ENCODE data around the gene EML4.
"Not testable (repeated sequence)": the region's sequence is repeated elsewhere in the genome, so short reads cannot be mapped to it uniquely, and the experiment has no call there.

Gene EML4

DNA sequence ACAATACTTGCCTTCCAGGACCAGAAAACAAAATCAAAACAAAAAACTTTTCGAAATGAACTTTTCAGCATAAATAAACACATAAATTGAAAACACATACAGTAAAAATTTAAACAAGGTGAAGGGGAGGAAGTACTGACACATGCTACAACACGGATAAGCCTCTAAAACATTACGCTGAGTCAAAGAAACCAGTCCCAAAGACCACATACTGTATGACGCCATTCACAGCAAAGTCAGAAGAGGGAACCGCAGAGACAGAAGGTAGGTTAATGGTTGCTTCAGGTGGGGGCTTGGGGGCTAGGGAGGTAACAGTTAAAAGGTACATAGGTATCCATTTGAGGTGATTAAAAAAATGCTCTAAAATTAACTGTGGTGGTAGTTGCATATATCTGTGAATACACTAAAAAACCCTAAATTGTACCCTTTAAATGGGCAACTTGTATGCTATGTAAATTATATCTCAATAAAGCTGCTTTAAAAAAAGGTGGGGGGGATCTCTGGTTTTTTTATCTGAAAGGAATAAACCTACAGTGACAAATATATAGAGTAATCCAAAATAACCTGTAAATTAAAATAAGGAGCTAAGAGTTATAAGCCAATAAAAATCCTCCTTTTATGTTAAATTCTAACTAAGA, 184.8 kb downstream of the EML4 start:
- DNase-seq (ENCODE audit: low read depth): no peak

DNA sequence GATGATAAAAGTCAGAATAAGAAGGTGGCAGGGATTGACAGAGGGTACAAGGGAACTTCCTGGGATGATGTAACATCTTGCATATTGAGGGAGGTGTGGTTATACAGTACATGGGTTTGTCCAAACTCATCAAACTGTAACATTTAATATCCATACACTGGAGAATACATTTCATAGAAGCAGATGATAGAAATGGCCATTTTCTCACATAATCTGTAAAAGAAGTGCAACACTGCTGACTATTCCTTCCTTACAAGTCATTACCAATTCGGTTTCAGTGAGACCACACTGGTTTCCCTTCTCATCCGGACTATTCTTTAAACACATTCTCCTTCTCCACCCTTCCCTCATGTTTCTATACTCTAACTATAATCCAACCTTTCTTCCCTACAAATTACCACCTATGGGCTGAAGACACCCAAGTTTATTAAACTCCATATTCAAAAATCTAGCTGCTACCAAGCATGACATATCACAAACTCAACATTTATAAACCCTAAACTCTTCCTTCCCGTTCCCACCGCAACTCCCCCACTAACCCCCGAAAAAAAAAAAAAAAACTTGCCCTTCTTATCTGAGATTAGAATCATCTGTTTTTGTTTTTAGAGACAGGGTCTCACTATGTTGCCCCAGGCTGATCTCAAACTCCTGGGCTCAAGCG, 190.3 kb downstream of the EML4 start:
- DNase-seq (ENCODE audit: low read depth): no peak

DNA sequence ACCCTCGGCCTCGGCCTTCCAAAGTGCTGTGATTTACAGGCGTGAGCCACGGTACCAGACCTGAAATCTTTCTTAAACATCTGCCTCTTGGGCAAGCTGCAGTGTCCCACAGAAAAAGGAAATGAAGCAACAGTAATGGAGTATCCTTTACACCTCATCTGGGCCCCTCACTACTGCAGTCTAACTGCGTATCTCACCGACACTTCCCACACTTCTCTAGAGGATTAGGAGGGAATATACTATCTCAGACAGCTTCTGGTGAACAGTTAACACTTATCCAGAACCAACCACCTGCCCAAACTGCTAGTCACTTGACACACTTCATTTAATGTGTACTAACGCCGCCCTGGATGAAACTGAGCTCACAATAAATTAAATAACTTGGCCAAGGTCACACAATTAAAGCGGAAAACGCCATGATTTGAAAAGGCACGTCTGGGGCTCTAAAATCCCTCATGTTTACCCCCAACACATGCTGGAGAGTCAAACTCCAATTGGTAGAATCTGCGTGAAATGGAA, 190.9 kb downstream of the EML4 start:
- no peak for DNase-seq (ENCODE audit: low read depth)

DNA sequence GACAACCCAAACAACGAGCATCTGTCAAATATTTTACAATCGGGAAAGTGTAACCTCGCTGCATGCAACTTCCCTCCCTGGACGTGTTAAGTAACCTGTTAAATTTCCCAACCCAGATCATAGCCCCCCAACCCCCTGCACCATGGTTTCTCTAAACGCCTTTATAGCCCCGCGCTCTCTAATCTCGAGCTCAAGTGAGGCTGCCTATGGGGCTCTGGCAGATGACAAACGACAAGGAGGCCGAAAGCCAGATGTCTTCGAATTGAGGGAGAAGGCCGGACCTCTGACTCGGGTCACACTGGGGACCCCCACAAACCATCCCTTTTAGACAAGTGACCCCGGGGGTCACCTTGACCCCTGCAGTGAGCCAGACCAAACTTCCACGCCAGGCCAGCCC, 191.3 kb downstream of the EML4 start:
- no peak for DNase-seq (ENCODE audit: low read depth)

DNA sequence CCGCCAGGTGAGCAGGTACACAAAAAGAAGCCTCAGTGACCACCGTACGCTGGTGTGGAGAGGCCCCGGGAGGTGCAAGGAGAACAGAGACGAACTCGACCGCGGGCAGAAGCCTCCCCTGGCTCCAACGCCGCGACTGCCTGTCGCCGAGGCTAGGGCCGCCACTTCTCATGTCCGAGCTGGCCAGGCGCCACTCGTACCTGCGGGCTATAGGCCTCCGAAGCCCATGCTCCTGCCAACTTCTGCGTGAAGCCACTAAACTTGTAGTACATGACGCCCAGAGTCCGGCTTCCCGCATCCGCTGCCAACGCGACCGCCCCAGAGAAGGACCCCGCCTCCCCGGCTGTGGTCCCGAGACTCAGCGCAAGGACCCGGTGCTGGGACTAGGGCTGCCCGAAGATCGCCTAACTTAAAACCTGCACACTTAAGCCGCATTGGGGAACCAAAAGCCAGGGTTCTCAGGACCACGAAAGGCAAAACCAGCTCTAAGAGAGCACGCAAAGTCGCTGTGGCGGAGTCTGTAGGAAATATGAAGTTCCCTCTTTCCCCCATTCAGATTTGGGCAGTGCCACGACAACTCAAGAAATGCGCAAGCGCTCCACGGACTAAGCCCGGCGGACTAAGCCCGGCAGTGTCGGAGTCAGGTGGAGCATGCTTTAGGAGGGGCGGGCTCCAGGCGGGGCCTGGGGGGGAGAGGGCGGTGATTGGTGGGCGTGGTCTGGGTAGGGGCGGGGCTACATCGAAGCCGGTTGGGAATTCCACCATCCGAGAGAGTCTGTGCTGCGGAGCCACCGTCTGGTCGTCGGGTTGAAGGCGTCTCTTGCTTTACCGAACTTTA, 192.0 kb downstream of the EML4 start, which contains the start of gene COX7A2L:
TSS of gene COX7A2L (minus strand) at position 328 of the 838 bp plus-strand sequence. CDS start at position 272, 56 bp downstream.
- DNase-seq (ENCODE audit: low read depth): peak; percentile 95

DNA sequence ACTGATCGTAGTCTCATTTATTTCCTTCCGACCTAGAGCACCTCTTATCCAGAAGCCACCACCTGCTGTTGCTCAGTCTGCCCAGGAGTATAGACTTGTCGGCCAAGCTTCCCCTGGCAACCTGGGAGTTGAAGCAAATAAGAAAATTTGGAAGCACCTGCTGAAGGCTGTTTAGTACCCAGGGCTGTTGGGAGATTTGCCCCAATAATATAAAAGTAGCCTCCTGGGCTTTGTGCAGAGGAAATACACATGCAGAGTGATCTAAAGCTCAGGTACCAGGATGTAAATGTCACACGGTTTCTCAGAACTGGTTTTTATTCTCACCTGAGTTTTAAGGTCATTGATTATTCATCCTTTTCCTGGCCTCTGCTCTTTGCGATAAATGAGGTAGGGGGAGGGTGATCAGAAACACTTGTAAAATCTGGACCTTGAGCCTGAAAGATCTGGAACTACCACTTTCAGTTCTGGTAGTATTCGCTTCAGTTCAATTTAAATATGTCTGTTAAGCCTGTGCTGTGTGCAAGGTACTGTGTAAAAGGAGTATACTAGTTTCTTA, 192.7 kb downstream of the EML4 start:
- no peak for DNase-seq (ENCODE audit: low read depth)

DNA sequence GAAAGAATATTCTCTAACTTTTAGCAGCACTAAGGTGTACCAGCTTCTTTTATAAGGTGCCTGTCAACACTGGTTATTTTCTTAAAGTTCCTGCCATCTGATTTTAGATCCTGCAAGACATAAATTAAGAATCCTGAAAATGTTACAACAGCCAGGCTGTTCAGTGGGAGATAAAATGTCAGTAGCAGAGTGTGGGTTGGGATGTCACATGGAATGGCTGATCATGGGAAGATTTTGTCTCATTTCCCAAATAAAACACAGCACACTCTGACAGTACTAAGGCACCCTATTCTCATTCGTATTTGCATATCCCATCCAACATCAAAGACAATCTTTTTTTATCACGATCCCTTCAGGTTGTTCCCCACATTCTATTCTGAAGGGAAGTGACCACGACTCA, 194.3 kb downstream of the EML4 start:
- no peak for DNase-seq (ENCODE audit: low read depth)

DNA sequence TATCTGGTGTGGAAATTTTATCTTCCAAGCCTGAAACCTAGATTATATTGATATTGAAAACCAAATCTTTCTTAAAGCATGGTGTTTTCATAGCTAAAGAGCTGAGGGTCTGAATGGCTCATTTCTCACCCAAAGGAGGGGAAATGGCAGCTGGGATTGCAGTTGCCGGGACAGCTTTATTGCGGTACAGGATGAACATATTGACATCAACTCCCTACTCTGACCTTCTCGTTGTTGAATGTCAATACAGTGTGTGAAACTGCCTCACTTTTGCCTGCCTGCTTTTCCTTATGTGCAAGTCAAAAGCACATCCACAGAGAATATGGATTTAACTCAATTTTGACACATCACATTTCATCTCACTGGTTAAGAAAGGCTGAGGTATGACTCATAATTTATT, 195.5 kb downstream of the EML4 start:
- no peak for DNase-seq (ENCODE audit: low read depth)

DNA sequence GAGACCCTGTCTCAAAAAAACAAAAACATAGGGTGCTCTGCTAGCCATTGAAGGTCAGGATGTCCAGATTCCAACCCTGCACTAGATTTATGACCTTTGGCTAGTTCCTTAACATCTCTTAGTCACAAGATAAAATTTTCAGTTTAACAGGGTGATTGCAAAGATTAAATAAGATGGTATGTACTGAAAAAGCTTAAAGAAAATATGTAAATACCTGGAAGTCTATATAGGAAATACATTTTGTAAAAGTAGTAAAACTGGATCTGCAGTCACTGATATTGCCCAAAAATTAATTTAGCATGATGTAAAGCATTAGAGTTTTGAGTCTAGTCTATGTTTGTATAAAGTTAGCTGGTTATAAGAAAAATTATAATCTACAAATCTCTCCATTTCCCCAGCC, 197.3 kb downstream of the EML4 start:
- no peak for DNase-seq (ENCODE audit: low read depth)

DNA sequence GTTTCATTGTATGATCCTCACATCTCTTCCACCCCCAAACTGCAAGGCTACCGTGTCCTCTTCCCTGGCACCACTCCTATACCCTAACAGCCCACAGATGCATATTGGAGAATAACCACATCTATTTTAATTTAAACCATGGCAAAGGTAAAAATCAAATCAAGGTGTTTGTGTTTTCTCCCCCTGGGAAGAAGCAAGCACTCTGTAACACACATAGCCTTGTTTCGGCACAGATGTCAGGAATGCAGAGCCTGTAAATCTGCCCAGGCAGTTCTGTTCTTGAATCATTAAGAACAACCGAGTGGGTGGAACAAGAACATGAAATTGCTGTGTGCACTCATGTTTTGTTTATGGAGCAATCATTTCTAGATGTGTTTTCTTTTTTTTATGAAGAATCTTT, 198.7 kb downstream of the EML4 start:
- no peak for DNase-seq (ENCODE audit: low read depth)

DNA sequence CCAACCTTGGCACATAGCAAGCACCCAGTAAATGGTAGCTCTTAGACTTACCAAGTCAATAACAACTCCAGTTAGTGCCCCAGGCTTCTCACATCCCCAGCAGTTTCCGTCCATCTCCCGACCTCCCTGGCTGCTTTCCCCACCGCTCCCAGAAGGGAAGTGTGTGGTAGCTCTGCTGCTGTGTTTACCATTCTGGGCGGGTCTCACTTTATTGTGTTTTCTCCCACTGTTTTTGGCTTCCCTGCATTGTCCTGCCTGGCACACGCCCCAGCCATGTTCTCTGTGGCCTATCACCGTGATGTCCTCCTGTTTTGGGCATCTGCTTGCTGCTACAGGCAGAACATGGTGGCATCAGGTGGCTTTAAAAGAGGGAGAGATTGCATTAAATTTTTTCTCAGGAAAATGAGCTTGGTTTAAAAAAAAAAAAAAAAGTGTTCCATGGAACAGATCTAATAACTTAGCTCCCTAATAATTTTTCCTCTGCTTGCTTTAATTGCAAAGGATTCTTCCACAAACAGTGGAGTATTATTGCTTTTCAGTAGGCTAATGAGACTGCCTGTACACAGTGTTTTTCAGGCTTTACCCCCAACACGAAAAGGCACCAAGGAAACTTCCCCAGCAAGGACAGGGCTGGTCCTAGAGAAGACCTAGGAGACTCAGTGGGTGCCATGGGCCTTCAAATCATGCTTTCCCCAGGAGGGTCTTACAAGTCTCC, 199.8 kb downstream of the EML4 start:
- DNase-seq (ENCODE audit: low read depth): no peak

DNA sequence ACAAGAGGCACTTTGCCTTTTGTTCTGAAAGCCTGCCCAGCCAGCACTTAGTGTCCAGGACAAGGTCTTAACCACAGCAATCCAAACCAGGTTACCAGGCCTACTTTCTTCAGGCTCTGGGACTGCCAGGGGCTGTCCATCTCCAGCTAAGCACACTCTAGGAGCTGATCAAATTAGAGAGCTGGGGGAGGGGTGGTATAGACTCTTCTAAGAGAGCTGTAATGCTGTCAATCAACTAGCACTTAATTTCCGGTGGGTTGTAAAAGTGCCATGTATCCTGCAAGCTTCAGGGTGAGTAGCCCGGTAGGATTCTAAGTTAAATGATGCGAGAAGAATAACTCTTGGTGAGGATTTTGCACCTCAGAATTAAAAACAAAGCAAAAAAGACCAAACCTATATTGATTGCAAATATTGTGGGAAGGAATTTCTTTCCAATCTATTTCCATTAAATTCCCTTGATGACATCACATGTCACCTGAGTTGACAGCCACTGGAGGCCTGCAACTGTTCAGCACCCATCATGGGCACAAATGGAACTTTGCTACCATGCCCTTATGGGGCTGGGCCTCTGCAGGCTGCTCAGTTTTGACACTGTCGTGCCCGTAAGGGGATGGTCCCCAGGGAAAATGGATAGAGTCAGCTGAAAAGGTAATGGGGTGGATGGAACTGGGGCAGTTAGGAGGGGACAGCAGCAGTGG, 200.5 kb downstream of the EML4 start:
- DNase-seq (ENCODE audit: low read depth): no peak

DNA sequence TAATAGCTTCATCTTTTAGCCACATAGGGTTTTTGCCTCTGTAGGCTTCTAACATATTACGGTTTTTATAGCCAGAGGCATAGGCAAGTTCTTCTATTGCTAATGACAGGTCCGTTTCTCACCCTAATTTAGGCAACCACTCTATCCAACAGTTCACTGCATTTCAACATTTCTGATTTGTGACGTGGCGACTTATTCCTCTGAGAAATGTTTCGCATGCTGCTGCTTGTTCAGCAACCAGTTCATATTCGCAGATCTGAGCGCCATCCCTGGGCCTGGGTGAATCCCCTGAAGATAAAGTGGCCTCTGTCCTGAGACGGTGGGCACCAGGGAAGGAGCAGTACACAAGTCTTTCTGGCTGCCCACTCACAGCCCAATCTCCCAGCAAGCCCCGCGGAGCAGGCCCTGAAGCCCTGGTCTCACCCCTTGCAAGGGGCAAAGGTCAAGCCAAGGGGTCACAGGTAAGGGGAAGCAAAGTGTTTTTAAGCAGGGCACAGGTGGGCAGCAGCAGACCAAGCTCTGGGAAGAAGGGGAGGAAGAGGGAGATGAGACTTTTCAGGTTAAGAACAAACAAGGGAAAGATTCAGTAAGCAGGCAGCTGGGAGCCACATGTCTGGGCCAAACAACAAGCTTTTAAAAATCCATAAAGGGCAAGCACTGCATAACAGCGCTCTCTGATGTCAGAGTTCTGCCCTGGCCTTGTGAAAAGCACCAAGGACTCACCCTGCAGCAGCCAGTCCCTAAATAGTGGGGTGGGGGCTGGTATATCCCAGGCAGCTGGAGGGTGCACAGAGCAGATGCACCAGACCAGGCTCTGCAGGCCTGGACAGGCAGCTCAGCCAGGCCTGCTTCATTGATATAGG, 202.7 kb downstream of the EML4 start:
- DNase-seq (ENCODE audit: low read depth): no peak

DNA sequence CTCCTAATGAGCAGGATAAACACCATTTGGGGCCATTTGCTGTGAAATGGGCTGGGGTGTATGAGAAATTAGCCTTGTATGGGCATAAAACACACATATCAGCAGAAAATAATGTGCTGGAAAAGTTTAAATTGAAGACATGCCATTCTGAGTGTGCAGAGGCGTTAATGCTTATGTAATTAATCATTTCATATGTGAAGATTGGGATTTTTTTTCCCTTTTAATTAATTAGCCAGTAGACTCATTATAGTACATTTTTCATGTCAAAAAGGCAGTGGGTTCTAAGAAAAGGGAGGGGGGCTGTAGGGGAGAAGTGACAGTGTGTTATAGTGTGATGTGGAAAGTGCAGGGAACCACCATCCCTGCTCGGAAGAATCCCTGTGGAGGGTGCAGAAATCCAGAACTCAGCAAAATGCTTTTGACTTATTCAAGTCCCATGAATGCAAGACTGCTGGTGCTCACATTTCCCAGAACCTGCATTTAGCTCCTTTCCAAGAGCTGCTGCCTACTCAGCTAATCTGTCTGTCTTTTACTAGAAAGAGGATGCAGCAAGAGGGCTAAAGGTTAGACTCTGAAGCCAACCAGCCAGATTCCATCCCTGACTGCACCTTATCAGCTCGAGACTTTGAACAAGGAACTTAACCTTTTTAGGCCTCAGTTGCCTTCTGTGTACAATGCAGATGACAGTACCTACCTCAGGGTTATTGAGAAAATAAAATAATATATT, 203.5 kb downstream of the EML4 start:
- no peak for DNase-seq (ENCODE audit: low read depth)

DNA sequence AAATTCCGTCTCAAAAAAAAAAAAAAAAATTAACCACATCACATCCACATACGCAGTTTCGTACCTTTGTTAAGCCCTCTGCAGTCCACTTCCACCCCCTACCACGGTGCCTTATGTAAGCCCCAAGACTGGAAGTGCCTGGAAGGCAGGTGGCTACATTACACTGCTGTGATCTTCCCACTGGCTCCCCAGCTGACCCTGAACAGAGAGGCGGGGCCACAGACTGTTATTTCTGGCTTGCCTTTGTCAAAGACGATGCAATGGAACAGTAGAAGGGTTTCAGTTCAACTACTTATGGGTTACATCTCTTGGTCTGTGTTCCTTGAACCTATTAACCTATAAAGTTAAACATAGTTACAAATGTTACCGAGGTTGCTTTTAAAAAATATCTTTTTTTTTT, 207.6 kb downstream of the EML4 start:
- DNase-seq (ENCODE audit: low read depth): no peak

DNA sequence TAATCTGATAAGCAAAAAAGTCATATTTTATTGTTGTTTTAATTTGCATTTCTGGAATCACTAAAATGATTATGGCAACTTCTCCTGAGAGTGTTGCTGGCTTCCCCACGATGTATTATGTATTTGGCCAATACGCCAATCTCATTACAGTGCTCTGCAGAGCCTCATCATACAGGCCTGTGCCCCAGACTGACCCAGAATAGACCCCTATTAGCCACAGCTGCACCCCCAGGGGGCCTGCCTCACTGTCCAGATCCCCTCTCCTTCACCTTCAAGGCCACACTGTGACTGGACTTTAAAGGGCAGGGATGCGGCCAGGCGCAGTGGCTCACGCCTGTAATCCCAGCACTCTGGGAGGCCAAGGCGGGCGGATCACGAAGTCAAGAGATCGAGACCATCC, 209.3 kb downstream of the EML4 start:
- no peak for DNase-seq (ENCODE audit: low read depth)

DNA sequence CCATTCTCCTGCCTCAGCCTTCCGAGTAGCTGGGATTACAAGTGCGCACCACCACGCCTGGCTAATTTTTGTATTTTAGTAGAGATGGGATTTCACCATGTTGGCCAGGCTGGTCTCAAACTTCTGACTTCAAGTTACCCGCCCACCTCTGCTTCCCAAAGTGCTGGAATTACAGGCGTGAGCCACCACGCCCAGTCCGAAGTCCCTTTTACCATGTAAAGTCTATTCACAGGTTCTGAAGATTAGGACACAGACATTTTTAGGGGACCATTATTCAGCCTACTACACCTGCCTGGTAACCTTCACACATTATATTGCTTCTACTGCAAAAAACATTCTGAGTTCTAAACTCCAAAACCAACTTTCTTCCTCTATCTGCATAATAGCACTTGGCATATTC, 210.9 kb downstream of the EML4 start:
- DNase-seq (ENCODE audit: low read depth): not testable (repeated sequence)

DNA sequence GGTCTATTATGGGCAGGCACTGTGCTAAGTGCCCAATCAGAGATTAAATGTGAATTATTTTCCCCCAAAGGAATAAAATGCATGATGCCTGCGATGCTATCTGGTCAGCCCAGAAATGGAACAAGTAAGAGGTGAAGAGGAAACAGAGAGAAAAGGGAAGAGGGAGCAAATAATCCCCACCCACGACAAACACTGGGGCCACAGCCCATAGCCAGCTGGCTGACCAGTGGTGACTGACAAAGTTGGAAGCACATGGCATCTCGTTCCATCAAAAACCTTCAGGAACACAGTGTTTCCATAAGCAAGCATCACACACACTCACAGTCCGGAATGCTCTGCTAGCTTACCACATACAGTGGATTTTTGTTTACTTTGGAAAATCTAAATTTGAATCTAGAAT, 213.0 kb downstream of the EML4 start:
- no peak for DNase-seq (ENCODE audit: low read depth)

Measured in T follicular helper cell (primary cell).